HG02973 (cell line): ENCODE data around the gene TNRC18.
"Not testable (repeated sequence)": the region's sequence is repeated elsewhere in the genome, so short reads cannot be mapped to it uniquely, and the experiment has no call there.

Source experiments
- ATAC-seq: cut with Tn5 transposase; IDR thresholded peaks from one replicate; pipeline ENCODE4 v1.9.1; 2021; ENCODE audit warnings: moderate library complexity; ENCODE audit not compliant: unreplicated experiment

The TNRC18 gene

GRCh38 chr7:5295039-5296014, 128.3 kb downstream of the TNRC18 start:
- ATAC-seq, result no peak

- ATAC-seq, result no peak
Observed at GRCh38 chr7:5294169-5294987, 129.3 kb downstream of the TNRC18 start.

GRCh38 chr7:5291711-5292335, 131.8 kb downstream of the TNRC18 start:
- not testable (repeated sequence) for ATAC-seq

- no peak for ATAC-seq
Observed at GRCh38 chr7:5291301-5291700, 132.3 kb downstream of the TNRC18 start.

- no peak for ATAC-seq
Observed at GRCh38 chr7:5289355-5289754, 134.3 kb downstream of the TNRC18 start.

GRCh38 chr7:5288560-5288959, 135.1 kb downstream of the TNRC18 start:
- not testable (repeated sequence) for ATAC-seq

GRCh38 chr7:5287802-5288201, 135.8 kb downstream of the TNRC18 start:
- no peak for ATAC-seq

- ATAC-seq, result not testable (repeated sequence)
Observed at GRCh38 chr7:5287373-5287772, 136.3 kb downstream of the TNRC18 start.

GRCh38 chr7:5286933-5287332, 136.7 kb downstream of the TNRC18 start:
- ATAC-seq, result no peak

GRCh38 chr7:5284304-5285281, 139.0 kb downstream of the TNRC18 start:
- no peak for ATAC-seq

GRCh38 chr7:5283421-5284303, 140.0 kb downstream of the TNRC18 start:
- no peak for ATAC-seq

GRCh38 chr7:5282543-5283316, 140.9 kb downstream of the TNRC18 start, which contains the start of gene SLC29A4:
Gene SLC29A4, plus strand, starts transcription at chr7:5282943. Its CDS starts 4,874 bp downstream, at chr7:5287817.
- no peak for ATAC-seq

GRCh38 chr7:5281598-5282500, 141.8 kb downstream of the TNRC18 start:
- not testable (repeated sequence) for ATAC-seq

- ATAC-seq, result no peak
Observed at GRCh38 chr7:5279734-5280133, 143.9 kb downstream of the TNRC18 start.

GRCh38 chr7:5278766-5279165, 144.9 kb downstream of the TNRC18 start:
- ATAC-seq, result no peak

- no peak for ATAC-seq
Observed at GRCh38 chr7:5276611-5277010, 147.0 kb downstream of the TNRC18 start.

- ATAC-seq, result not testable (repeated sequence)
Observed at GRCh38 chr7:5276123-5276522, 147.5 kb downstream of the TNRC18 start.
